ENCODE measurements around the gene CCDC39. TPM values are rescaled to one million over a fixed set of nuclear protein-coding genes. Genes with fewer than 3 reads are reported as not detected.

The CCDC39 gene
- total RNA-seq (under 1 TPM in 1 of 2 donors, not detected in 1; 0.63 TPM), polyA plus RNA-seq (ENCODE audit: insufficient read length in 6 of 6) (10 to 100 TPM in 1 of 6 donors, 1 to 10 TPM in 5; 6.6 to 10.6 (median 7.6) TPM)
- long read RNA-seq, donor 1, partial matches to known transcripts, result 72 of 92 reads
- long read RNA-seq, donor 1, other reads (novel, unspliced or antisense), result 19 of 92 reads
- long read RNA-seq, donor 2, partial matches to known transcripts, result 10 of 32 reads
- long read RNA-seq, donor 2, other reads (novel, unspliced or antisense), result 22 of 32 reads
- long read RNA-seq, donor 3, partial matches to known transcripts, result 9 of 22 reads
- long read RNA-seq, donor 3, other reads (novel, unspliced or antisense), result 13 of 22 reads
- long read RNA-seq, donor 4, result 0 reads
- long read RNA-seq, donor 5, partial matches to known transcripts, result 5 of 5 reads
- long read RNA-seq, donor 5, other reads (novel, unspliced or antisense), result 0 of 5 reads
- long read RNA-seq, donor 6, partial matches to known transcripts, result 103 of 103 reads
- long read RNA-seq, donor 6, other reads (novel, unspliced or antisense), result 0 of 103 reads
- long read RNA-seq, donor 7, result 0 reads
- long read RNA-seq, donor 8, partial matches to known transcripts, result 5 of 5 reads
- long read RNA-seq, donor 8, other reads (novel, unspliced or antisense), result 0 of 5 reads
- long read RNA-seq, donor 9, result 0 reads
- long read RNA-seq, donor 10, result 0 reads
- long read RNA-seq, donor 11, partial matches to known transcripts, result 0 of 1 reads
- long read RNA-seq, donor 11, other reads (novel, unspliced or antisense), result 0 of 1 reads
- long read RNA-seq, donor 12, result 0 reads

GRCh38 chr3:180679178-180680096, at the start of gene CCDC39:
CCDC39 (minus strand) TSS chr3:180679489; CDS start chr3:180679380, 109 bp downstream.
- Histone ChIP-seq H3K36me3 (no peaks in the 10 kb centered on the region), H3K4me3 (peak within 1 kb of the TSS; percentile 43 to 50), H3K9me3 (no peaks in the 10 kb centered on the region), H3K27me3 (peaks cover 9 to 48% of the 10 kb centered on the region in 2 donors), H3K4me1 (peaks cover 4 to 6% of the 10 kb centered on the region in 2 donors), H3K27ac (peak within 1 kb of the TSS; percentile 27 to 55)
- ATAC-seq (peak; percentile 96), DNase-seq (peak; percentile 55 to 77 (median 68))
- intact Hi-C loops (cut with DNase I), result no loop called here
- TF ChIP-seq CTCF (IDR thresholded peaks at IDR 0.05), result no peak

GRCh38 chr3:180720012-180720411, 40.7 kb upstream of the CCDC39 start:
- no peak overlapping the region for H3K27ac ChIP-seq

GRCh38 chr3:180707896-180708295, 28.6 kb upstream of the CCDC39 start:
- DNase-seq (no peak), ATAC-seq (no peak)
- H3K4me3 ChIP-seq, result no peak overlapping the region
- no peak overlapping the region for H3K27ac ChIP-seq
- H3K4me1 ChIP-seq, result no peaks in the 10 kb centered on the region
- no peaks in the 10 kb centered on the region for H3K9me3 ChIP-seq
- no peaks in the 10 kb centered on the region for H3K27me3 ChIP-seq
- intact Hi-C loops (cut with DNase I), result no loop called here
- H3K36me3 ChIP-seq, result no peaks in the 10 kb centered on the region
- TF ChIP-seq CTCF (IDR thresholded peaks at IDR 0.05), result no peak

More at GRCh38 chr3:180720012-180720411, 40.7 kb upstream of the CCDC39 start:
- Histone ChIP-seq H3K36me3 (no peaks in the 10 kb centered on the region), H3K4me1 (no peaks in the 10 kb centered on the region), H3K4me3 (no peak overlapping the region), H3K9me3 (no peaks in the 10 kb centered on the region), H3K27me3 (no peaks in the 10 kb centered on the region)
- no peak for DNase-seq
- no peak for ATAC-seq
- no peak for TF ChIP-seq CTCF (IDR thresholded peaks at IDR 0.05)
- intact Hi-C loops (cut with DNase I), result no loop called here

- ATAC-seq, result no peak
- Histone ChIP-seq H3K4me1 (no peaks in the 10 kb centered on the region), H3K9me3 (no peaks in the 10 kb centered on the region), H3K27me3 (no peaks in the 10 kb centered on the region), H3K36me3 (no peaks in the 10 kb centered on the region), H3K4me3 (no peak overlapping the region), H3K27ac (no peak overlapping the region)
- intact Hi-C loops (cut with DNase I), result no loop called here
- TF ChIP-seq CTCF (IDR thresholded peaks at IDR 0.05), result no peak
- no peak for DNase-seq
Observed at GRCh38 chr3:180705619-180706018, 26.3 kb upstream of the CCDC39 start.

Measured in left lung (tissue), 14 donors.